ENCODE data around the gene KCNJ16.

Gene KCNJ16

DNA sequence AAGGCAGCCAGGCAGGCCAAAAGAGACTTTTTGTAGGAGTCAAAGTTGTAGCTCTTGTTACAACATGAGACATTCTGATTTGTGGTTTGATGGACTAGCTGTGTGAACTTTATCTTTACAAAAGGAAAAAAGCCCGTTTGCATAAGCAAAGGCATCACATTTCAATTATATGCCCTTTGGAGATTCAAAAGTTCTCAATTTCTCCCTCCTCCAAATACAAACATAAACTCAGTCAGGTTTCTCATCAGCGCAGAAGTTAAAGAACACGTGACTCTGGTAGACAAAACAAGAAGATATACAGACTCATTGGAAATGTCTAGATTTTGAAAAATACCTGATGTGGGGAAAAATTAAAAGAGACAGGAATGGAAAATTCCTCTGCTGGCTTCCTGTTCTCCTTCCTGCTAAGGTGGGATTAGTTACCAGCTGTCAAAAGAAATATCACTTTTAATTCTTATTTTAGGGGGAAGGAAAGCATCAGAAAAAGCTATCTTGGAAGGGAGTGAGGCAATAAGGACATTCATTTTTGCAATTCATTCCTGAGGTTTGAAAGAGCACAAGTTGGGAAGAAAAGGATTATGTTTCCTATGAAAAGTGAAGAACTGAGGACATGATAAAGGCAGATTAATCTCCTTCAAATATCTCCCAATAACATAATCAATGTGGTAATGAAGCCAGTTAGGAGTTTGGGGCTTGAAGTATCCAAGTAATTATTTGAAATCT, 4.6 kb upstream of the KCNJ16 start:
- no peak for DNase-seq

GRCh38 chr17:70071127-70071526, 3.9 kb upstream of the KCNJ16 start:
- no peak for DNase-seq

DNA sequence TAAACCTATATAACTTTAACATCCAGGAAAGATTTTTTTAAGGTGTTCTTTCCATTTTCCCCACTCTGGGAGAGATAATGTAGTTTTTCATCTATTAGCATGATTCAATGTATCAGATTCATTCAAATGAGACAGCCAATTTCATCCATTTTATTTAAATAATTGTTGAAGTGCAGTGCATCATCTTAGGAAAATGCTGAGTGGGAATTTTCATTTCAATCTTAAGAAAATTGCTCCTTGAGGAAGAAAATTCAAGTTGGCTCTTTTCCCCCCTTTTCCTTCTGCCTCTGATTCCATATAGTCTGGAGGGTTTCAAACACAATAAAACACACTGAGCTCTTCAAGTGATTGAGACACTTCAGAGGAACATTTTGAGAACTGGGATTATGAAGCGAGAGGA, 3.4 kb upstream of the KCNJ16 start:
- no peak for DNase-seq

- no peak for DNase-seq
Measured at GRCh38 chr17:70072546-70073309, 2.3 kb upstream of the KCNJ16 start.

DNA sequence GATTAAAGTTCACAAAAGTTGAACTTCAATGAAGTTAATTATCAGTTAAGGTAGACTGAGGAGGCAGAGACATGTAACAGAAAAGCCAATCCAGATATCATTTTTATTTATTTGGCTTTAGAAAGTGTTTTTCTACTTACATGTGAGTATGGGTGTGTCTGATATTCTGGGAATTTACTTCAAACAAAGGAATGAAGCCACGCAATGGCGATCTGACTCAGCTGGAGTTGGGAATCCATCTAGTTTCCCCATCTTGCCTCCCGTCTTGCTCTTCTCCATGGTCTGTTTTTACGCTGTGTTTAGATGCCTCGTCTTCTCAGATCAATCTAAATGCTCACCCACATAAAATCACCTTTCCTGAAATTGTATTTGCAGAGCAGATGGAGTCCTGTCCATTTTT, 1.7 kb upstream of the KCNJ16 start:
- no peak for DNase-seq

DNA sequence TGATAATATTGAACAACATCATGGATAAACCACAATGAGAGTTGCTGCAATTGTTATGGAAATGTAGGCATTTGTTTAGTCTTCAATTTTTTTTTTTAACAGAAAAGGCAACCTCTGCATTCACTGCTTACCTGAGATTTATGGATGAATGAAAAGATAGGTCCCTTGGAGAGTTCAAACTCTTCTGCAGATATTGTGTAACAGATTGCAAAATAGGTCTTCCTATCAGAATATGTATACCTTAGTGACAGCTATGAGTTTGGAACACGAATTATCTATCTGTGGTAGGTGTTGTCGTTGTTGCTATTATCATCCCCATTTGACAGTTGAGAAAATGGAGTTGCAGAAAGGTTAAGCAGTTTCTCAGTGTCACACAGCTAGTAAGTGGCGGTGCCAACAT, 1.2 kb upstream of the KCNJ16 start:
- no peak for DNase-seq

DNA sequence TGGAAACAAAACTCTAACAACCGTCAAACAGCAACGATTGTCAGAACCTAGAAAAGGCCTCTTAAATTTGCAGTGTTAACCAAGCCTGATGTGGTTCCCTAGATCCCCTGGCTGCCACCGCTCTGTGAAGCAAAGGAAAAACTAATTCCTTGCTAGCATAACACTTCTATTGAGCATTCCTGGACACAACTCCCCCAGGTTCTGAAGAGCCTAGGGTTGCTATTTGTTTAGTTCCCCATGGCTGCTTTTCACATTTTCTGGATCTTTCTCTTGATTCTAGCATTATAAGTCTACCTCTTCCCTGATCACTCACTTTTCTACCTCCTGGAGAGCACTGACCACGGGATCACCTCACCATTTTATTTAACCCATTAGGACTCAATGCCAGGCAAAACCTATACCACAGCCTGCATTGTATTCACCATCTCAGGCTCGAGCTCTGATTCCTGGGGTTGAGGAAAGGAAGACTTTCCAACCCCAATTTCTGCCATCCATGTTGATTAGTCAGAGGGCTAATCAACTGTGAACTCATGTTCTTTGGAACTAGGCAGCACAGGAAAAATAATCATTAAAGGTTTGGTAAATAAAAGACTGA, 692 bp upstream of the KCNJ16 start:
- DNase-seq = no peak

GRCh38 chr17:70076189-70076588, 1.2 kb downstream of the KCNJ16 start:
- no peak for DNase-seq

DNA sequence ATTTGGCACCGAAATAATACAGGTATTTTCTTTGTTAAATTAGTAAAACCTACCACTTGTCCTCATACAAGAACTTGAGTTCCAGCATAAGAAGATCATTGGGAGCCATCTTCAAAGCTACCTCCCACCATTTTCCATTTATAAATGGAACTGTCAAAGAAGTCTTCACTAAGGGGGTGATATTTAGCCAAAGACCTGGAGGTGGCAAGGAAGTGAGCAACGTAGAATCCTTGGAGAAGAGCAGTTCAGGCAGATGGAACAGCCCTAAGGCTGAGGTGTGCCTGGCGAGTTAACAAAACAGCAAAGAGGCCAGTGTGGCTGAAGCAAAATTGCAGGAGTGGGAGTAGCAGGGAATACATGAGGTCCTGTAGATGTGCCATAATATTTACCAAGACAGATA, 1.8 kb downstream of the KCNJ16 start:
- DNase-seq = no peak

DNA sequence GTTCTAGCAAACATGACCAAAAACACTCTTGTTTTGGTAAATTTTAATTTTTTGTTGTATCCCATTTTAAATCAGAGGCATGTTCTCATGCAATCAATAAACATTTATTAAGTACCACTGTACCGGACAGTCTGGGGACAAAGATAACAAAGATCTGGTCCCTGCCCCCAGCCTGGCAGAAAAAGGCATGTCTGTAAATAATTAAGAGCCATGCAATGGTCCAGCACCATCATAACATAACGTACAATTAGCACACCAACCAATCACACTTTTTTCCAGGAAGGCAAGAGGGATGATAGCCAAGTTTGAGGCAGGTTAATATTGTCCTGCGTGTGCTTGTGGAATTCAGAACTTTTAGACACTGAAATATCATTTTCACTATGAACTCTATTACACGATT, 3.5 kb downstream of the KCNJ16 start:
- no peak for DNase-seq

DNA sequence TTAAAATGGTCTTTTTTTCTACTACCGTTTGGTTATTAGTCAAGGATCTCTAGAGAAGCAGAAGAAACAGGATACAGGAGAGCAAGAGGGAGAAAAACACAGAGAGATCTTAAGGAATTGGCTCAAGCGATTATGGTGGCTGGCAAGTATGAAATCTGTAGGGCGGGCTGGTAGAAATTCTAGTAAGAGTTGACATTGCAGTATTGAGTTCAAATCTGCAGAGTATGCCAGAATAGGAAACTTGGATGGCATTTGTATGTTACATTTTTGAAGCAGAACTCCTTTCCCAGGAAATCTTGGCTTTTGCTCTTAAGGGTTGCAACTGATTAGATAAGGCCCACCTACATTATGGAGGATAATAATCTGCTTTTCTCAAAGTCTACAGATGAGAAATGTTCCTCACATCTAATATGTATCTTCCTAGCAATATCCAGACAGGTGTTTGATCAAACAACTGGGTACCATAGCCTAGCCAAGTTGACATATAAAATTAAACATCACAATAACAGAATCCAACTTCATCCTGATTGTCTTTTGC, 4.0 kb downstream of the KCNJ16 start:
- no peak for DNase-seq

- no peak for DNase-seq
Measured at GRCh38 chr17:70080541-70081347, 5.7 kb downstream of the KCNJ16 start.

DNA sequence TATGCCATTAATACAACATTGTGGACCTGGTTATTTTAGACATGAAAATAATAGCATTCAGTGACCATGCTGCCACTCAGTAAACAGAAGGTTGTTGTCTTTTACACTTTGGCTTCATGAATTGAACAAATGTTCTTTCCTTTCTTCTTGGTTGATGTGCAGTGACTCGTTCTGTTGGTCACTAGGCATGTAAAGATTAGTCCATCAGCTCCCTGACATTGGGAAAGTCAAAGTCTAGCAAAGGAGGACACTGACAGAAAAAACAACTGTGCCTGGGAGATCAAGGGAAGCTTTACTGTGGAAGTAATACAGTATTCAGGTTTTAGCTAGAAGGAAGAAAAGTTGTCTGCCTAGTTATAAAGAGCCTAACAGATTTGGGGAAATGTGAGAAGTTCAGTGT, 6.9 kb downstream of the KCNJ16 start:
- DNase-seq = no peak

DNA sequence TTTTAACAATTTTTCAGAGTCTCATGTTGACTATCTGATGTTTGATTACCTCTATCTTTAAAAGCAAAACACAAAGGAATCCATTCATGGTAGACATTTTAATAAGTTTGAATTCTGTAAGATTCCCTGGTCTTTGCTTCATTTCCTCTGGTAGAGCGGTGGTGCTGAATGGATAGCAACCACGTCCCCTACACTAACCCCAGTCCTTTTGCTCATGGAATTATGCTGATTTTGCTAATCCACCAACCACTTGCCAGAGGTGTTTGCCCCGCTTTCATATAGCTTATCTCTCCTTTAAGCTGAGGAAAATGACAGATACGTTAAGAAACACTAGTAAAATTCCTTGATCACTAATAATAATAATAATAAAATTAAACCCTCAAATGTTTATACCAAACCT, 9.5 kb downstream of the KCNJ16 start:
- DNase-seq = no peak

DNA sequence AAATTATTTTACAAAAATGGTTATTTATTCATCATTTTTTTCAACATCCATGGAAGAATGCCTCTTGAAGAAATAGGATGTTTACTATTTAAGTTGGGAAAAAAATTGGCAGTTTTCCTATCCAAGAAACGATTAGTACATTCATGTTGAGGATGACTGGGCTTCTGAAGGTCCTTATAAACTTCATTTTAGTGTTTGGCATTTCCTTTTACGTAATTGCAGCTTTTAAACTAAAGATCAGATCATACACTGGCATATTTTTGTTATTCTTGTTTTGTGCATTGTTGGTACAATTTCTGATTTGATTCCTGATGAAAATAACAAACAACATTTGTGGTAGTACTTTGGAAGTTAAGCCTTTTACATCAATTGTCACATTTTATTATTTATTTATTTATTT, 11.5 kb downstream of the KCNJ16 start:
- DNase-seq = no peak

DNA sequence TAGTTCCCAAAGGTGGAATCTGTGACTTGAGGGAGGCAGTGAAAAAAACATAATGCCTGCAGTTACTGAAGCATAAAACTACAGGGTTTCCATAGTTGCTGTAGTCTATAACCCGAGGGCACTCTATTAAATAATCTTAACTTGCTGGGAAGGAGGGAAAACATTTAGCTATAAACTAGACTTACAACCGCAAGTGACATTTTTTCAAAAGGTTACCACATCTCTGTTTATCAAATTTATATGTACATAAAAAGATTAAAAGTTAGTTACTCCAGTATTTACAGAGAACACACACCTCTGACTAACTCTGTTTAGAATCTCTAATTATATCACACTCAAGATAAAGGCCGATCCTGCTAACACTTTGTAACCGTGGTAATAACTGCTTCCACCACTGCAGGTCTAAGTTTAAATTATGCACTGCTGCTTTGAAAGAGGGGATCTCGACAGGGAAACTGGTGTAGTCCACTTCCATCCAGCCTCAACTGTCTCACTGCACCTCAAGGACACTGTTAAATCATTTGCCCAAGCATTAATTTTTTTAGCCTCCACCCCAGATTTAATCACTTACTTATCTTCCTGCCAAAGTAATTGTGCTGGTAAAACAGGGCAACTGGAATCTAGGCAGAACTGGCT, 14.6 kb downstream of the KCNJ16 start:
- DNase-seq = no peak

GRCh38 chr17:70091005-70091568, 16.1 kb downstream of the KCNJ16 start:
- DNase-seq = no peak

DNA sequence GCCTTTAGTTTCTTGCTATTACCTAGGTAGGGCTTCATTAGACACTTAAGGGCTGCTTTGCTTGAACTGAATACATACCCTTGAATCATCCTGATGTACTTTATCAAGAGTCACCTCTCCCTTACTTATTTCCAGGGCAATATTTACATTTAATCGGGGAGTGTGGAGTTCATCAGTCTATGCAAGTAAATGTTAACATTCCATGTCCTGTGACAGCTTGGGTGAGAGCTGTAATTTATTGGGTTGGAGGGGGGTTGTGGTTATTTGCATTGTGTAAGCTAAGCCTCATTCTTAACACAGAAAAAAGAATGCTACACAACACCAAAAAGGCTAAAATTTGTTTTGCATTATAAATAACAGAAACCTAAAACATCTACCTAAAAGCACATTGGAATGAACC, 16.7 kb downstream of the KCNJ16 start:
- DNase-seq = no peak

- DNase-seq = no peak
Measured at GRCh38 chr17:70093163-70093562, 18.1 kb downstream of the KCNJ16 start.

DNA sequence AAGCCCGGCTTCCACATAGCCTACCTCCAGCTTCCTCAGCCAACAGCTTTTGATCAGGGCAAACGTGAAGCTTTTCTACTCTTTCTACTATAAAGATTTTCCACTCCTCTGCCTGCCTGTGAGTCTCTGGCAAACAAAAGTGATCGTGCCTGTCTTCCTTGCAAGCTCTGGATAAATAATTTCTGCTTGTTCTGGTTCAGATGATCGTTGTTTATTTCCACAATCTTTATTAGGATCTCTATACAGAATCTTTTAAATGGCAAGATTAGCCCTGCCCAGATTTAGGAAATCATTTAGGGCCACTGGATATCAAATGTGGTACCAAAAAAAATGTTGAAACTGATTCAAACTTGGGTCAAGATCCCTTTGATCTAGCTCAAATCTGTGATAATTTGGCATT, 20.4 kb downstream of the KCNJ16 start:
- DNase-seq = no peak

GRCh38 chr17:70096861-70097260, 21.8 kb downstream of the KCNJ16 start:
- no peak for DNase-seq

DNA sequence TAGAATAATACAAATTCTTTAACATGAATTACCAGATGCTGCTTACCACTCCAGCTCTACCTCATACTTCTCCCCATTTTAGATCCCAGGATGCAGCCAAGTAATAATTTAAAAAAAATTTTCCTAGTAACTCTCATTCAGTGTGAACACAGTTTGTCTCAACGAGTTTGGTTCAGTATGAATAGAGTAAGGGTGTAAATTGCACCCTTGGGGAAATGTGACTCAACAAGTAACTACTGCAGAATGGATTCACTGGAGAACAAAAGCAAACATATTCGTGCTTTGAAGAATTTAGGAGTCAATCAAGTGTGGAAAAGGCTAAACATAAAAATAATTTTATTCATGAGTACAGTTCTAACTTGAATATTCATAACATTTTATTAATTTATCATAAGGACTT, 23.0 kb downstream of the KCNJ16 start:
- no peak for DNase-seq
